Motor neuron (in vitro differentiated cells): ENCODE measurements around the gene ARHGDIB. TPM values are rescaled to one million over a fixed set of nuclear protein-coding genes. Genes with fewer than 3 reads are reported as not detected.
A peak's percentile ranks its signal among the peaks of the same experiment; 100 is the strongest.

Source experiments
- ATAC-seq, 8 experiments: fragments of 200-7000 bp; cut with Tn5 transposase; replicated peaks in 6 of 8; 2 replicates each; pipeline ENCODE4 v1.8.0; 2021; ENCODE audit warnings: mild to moderate bottlenecking in 8 of 8, moderate library complexity in 8 of 8
- H3K27ac ChIP-seq, 2 donors: fragments of 250-450 bp; sonication (Bioruptor Pico); 2 replicates each; pipeline ENCODE4 v1.9.0; 2021; ENCODE audit warnings: antibody characterized with exemption in 2 of 2, mild to moderate bottlenecking in 2 of 2, moderate library complexity in 1 of 2
- H3K4me1 ChIP-seq, 2 donors: fragments of 250-450 bp; sonication (Bioruptor Pico); replicated peaks in 1 of 2; 2 replicates each; pipeline ENCODE4 v1.6.1; 2021; ENCODE audit warnings: antibody characterized with exemption in 2 of 2, mild to moderate bottlenecking in 2 of 2, moderate library complexity in 1 of 2
- H3K4me3 ChIP-seq, 5 donors: fragments of 250-450 bp; sonication (Bioruptor Pico); 2 replicates each; pipeline ENCODE4 v1.9.0; 2021; ENCODE audit warnings: antibody characterized with exemption in 5 of 5, mild to moderate bottlenecking in 5 of 5, moderate library complexity in 4 of 5
- WGBS, 10 experiments: fragments of 450-650 bp; shearing (Covaris generic); methylation state at CpG; one replicate each; pipeline ENCODE4 v1.0.0; 2022; 5-methylcytosine and 5-hydroxymethylcytosine counted together
- in situ Hi-C, 9 experiments: fragments of 400-800 bp; cut with MboI; loops; one replicate each; pipeline ENCODE4 v1.15.0; 2021; ENCODE audit warnings: low sequenced_read_pairs in 9 of 9, low pct_unique_long_range_greater_than_20kb in 2 of 9; ENCODE audit not compliant: unreplicated experiment in 9 of 9
- total RNA-seq, 8 experiments: library from RNA; unstranded; fragments of 300-600 nt; gene quantifications; 2 replicates each; pipeline versions ENCODE4 v1.2.3 to v1.2.4, GENCODE V29; 2022

ARHGDIB gene
- total RNA-seq: 1 to 10 TPM in 4 of 8 experiments, under 1 TPM in 4; 0.11 to 6.1 (median 1.2) TPM

- H3K27ac ChIP-seq: no peak within 1 kb of the TSS
- peak in 3 of 8 experiments; percentile 14 to 51 (median 18) for ATAC-seq
- 22 to 100% (median 83%) methylated on average over 2 to 12 of the region's 14 CpGs for WGBS, 10 experiments
- no peaks in the 10 kb centered on the region for H3K4me1 ChIP-seq
- no peak within 1 kb of the TSS for H3K4me3 ChIP-seq
- in situ Hi-C loops: no loop called here
These were observed at the start of gene ARHGDIB for GRCh38 chr12:14961466-14962152. Gene ARHGDIB, minus strand, starts transcription at chr12:14961601. Its CDS starts 10,889 bp downstream, at chr12:14950712.

GRCh38 chr12:15011162-15011561 is 49.8 kb upstream of the ARHGDIB start:
- in situ Hi-C loops: loop anchor here in 2 of 9 experiments (25.0 kb wide), 3 partner anchors 101 to 501 kb away; partner anchors contain the start of gene RERG (in 2 of the 2)
- Histone ChIP-seq H3K4me3 (no peak overlapping the region), H3K4me1 (no peaks in the 10 kb centered on the region), H3K27ac (no peak overlapping the region)
- peak in 3 of 8 experiments; percentile 59 to 63 (median 59) for ATAC-seq

GRCh38 chr12:15007551-15007950 is 46.1 kb upstream of the ARHGDIB start:
- peak in 3 of 8 experiments; percentile 22 to 43 (median 23) for ATAC-seq
- in situ Hi-C loops: loop anchor here in 2 of 9 experiments (25.0 kb wide), 3 partner anchors 105 to 505 kb away; partner anchors contain the start of gene RERG (in 2 of the 2)
- 0 to 100% (median 68%) methylated on average over 1 to 3 of the region's 3 CpGs for WGBS, 10 experiments

GRCh38 chr12:15005064-15005463 is 43.7 kb upstream of the ARHGDIB start:
- H3K4me1 ChIP-seq: peaks cover 4 to 7% of the 10 kb centered on the region in 2 donors
- no peak for ATAC-seq
- no peak overlapping the region for H3K27ac ChIP-seq
- in situ Hi-C loops: loop anchor here in 2 of 9 experiments (25.0 kb wide), 3 partner anchors 107 to 507 kb away; partner anchors contain the start of gene RERG (in 2 of the 2)
- H3K4me3 ChIP-seq: no peak overlapping the region

More at GRCh38 chr12:15007551-15007950, 46.1 kb upstream of the ARHGDIB start:
- no peak overlapping the region for H3K27ac ChIP-seq
- H3K4me1 ChIP-seq: no peaks in the 10 kb centered on the region
- no peak overlapping the region for H3K4me3 ChIP-seq

- H3K4me3 ChIP-seq: no peak overlapping the region
- H3K27ac ChIP-seq: no peak overlapping the region
- ATAC-seq: no peak
- in situ Hi-C loops: loop anchor here in 2 of 9 experiments (25.0 kb wide), 3 partner anchors 108 to 508 kb away; partner anchors contain the start of gene RERG (in 2 of the 2)
- WGBS, 10 experiments: 0 to 86% (median 72%) methylated on average over 1 to 2 of the region's 2 CpGs; no CpG with 5 or more reads in 1 of the 10 experiments
- H3K4me1 ChIP-seq: peaks cover 4 to 7% of the 10 kb centered on the region in 2 donors
These were observed 43.0 kb upstream of the ARHGDIB start for GRCh38 chr12:15004421-15004820.

- H3K4me3 ChIP-seq: no peak overlapping the region
- peaks cover 4 to 7% of the 10 kb centered on the region in 2 donors for H3K4me1 ChIP-seq
- ATAC-seq: peak; percentile 29 to 98 (median 66)
- WGBS, 10 experiments: 0 to 68% (median 43%) methylated on average over 1 to 4 of the region's 6 CpGs; no CpG with 5 or more reads in 3 of the 10 experiments
- H3K27ac ChIP-seq: no peak overlapping the region
- in situ Hi-C loops: loop anchor here in 2 of 9 experiments (25.0 kb wide), 3 partner anchors 110 to 510 kb away; partner anchors contain the start of gene RERG (in 2 of the 2)
These were observed 40.5 kb upstream of the ARHGDIB start for GRCh38 chr12:15001733-15002382.

GRCh38 chr12:15000575-15000974 is 39.2 kb upstream of the ARHGDIB start:
- ATAC-seq: no peak
- H3K27ac ChIP-seq: no peak overlapping the region
- peaks cover 4 to 7% of the 10 kb centered on the region in 2 donors for H3K4me1 ChIP-seq
- 87 to 100% (median 100%) methylated on average over 1 to 2 of the region's 2 CpGs; no CpG with 5 or more reads in 3 of the 10 experiments for WGBS, 10 experiments
- in situ Hi-C loops: loop anchor here in 2 of 9 experiments (25.0 kb wide), 3 partner anchors 112 to 512 kb away; partner anchors contain the start of gene RERG (in 2 of the 2)
- H3K4me3 ChIP-seq: no peak overlapping the region

GRCh38 chr12:14999695-15000365 is 38.4 kb upstream of the ARHGDIB start:
- 40 to 100% (median 79%) methylated on average over 1 to 2 of the region's 2 CpGs for WGBS, 10 experiments
- Histone ChIP-seq H3K27ac (no peak overlapping the region), H3K4me3 (no peak overlapping the region), H3K4me1 (peaks cover 4 to 7% of the 10 kb centered on the region in 2 donors)
- ATAC-seq: no peak
- in situ Hi-C loops: loop anchor here in 4 of 9 experiments (10.0 to 25.0 kb wide), 5 partner anchors 112 to 512 kb away; partner anchors contain the start of genes ART4 (in 4 of the 4) and RERG (in 2 of the 4)

GRCh38 chr12:14999021-14999694 is 37.8 kb upstream of the ARHGDIB start:
- H3K4me1 ChIP-seq: peaks cover 4 to 7% of the 10 kb centered on the region in 2 donors
- H3K27ac ChIP-seq: no peak overlapping the region
- in situ Hi-C loops: loop anchor here in 4 of 9 experiments (10.0 to 25.0 kb wide), 2 partner anchors 154 to 162 kb away; partner anchors contain the start of gene ART4 (in 4 of the 4)
- ATAC-seq: no peak
- 30 to 100% (median 68%) methylated on average over 2 of the region's 2 CpGs; no CpG with 5 or more reads in 3 of the 10 experiments for WGBS, 10 experiments
- no peak overlapping the region for H3K4me3 ChIP-seq

GRCh38 chr12:14997998-14998397 is 36.6 kb upstream of the ARHGDIB start:
- Histone ChIP-seq H3K4me1 (peaks cover 4 to 7% of the 10 kb centered on the region in 2 donors), H3K27ac (no peak overlapping the region), H3K4me3 (no peak overlapping the region)
- WGBS, 10 experiments: 18 to 100% (median 90%) methylated on average over 2 to 3 of the region's 3 CpGs; no CpG with 5 or more reads in 1 of the 10 experiments
- in situ Hi-C loops: loop anchor here in 4 of 9 experiments (10.0 to 25.0 kb wide), 2 partner anchors 153 to 161 kb away; partner anchors contain the start of gene ART4 (in 4 of the 4)
- ATAC-seq: no peak

GRCh38 chr12:14995583-14996425 is 34.4 kb upstream of the ARHGDIB start:
- Histone ChIP-seq H3K4me3 (no peak overlapping the region), H3K27ac (no peak overlapping the region), H3K4me1 (no peaks in the 10 kb centered on the region)
- peak in 1 of 8 experiments; percentile 34 for ATAC-seq
- in situ Hi-C loops: loop anchor here in 4 of 9 experiments (10.0 to 25.0 kb wide), 2 partner anchors 151 to 159 kb away; partner anchors contain the start of gene ART4 (in 4 of the 4)
- WGBS, 10 experiments: 79 to 100% (median 90%) methylated on average over 1 to 3 of the region's 3 CpGs; no CpG with 5 or more reads in 1 of the 10 experiments
